HG03280 (cell line): Measurements from ENCODE around the gene ADAMTSL1.

Experiments used
- ATAC-seq: cut with Tn5 transposase; IDR thresholded peaks from one replicate; pipeline ENCODE4 v1.9.1; 2021; ENCODE audit warnings: mild to moderate bottlenecking, moderate library complexity; ENCODE audit not compliant: unreplicated experiment

The ADAMTSL1 gene

GRCh38 chr9:18888290-18888689 is 414.3 kb downstream of the ADAMTSL1 start:
- no peak for ATAC-seq

DNA sequence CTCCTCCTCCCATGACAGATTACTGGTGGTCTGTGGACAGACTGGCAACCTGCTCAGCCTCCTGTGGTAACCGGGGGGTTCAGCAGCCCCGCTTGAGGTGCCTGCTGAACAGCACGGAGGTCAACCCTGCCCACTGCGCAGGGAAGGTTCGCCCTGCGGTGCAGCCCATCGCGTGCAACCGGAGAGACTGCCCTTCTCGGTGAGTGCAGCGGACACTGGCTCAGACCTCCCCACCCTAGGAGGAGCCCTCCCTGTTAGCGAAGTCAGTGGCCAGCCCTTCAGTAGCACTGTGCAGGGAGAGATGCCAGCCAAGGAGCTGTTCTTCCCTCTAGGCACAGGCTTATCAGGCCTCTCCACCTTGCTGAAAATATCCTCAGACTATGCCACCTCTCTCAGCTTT is 415.6 kb downstream of the ADAMTSL1 start:
- ATAC-seq: no peak

GRCh38 chr9:18890372-18890771 is 416.4 kb downstream of the ADAMTSL1 start:
- peak; percentile 80 for ATAC-seq

- no peak for ATAC-seq
These were observed 418.2 kb downstream of the ADAMTSL1 start for GRCh38 chr9:18891946-18892670.

DNA sequence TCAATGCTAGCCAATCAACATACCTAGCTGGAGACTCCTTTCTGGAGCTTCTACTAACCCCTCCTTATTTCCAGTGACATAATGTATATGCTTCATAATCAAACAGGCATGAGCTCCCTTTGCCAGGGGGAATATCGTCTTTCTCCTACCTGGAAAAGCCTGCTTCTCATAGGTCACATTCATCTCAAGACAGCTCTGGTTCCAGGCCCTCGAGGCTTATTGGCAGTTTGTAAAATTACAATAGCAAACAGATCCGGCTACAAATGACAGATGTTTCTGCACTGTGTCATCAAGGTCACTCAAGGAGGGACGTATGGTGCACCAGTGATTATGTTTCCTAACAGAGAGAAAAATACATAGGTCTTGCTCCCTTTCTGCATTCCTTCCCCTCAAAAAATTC is 419.1 kb downstream of the ADAMTSL1 start:
- ATAC-seq: no peak

DNA sequence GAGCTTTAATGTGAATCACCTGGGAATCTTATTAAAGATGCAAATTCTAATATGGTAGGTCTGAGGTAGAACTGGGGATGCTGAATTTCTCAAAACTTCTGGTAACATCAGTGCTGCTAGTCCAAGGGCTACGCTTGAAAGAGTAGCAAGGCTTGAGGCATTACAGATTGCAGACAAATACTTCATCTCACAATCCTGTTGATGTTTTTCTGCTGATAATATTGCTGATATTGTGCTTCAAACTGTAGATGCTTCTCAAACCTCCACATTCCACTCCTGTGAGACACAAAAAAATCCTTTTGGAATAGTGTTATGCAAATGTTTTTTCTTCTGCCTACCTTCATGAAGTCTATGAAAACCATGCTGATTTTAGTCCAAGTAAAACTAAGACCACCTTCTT is 419.5 kb downstream of the ADAMTSL1 start:
- ATAC-seq: no peak

- ATAC-seq: no peak
These were observed 422.1 kb downstream of the ADAMTSL1 start for GRCh38 chr9:18896004-18896403.

GRCh38 chr9:18896531-18897179 is 422.7 kb downstream of the ADAMTSL1 start:
- no peak for ATAC-seq

GRCh38 chr9:18903450-18903849 is 429.5 kb downstream of the ADAMTSL1 start:
- ATAC-seq: no peak

DNA sequence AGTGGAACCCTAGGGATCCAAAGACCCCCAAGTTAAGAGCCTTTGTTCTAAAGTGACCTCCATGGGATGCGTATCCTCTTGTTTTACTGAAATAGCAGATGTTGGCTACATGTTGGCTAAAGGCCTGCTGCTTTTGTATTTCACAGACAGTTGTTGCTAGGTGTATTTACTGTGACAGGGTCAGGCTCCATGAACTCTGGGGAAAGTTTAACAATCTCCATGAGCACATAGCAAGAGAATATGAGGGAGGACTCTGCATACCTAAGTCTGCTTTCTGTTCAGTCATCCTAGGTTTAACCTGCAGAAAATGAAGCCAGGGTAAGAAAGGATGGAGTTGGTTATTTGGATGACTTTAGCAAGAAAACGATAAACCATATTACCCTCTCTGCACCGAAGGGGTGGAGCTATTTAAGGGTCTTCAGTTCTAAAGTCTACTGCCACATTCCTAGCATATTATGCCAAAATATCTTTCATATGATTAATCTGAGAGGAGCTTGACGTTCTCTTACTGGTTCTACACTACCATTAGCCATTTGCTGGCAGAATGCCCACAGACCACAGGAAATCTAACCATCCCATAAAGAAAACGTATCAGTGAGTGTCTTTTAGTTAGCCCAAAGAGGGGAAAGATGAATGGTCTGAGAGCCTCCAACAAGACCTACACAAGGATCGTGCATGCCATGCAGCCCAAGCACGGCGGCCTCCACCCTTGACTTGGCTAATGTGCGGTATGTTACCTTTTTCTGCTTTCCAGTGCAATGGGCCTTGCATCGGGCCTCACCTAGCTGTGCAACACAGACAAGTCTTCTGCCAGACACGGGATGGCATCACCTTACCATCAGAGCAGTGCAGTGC is 431.3 kb downstream of the ADAMTSL1 start:
- ATAC-seq: no peak

- ATAC-seq: no peak
These were observed 432.1 kb downstream of the ADAMTSL1 start for GRCh38 chr9:18905883-18906629.

GRCh38 chr9:18906656-18907395 is 432.9 kb downstream of the ADAMTSL1 start:
- ATAC-seq: no peak

- ATAC-seq: no peak
These were observed 434.1 kb downstream of the ADAMTSL1 start for GRCh38 chr9:18907927-18908625.

DNA sequence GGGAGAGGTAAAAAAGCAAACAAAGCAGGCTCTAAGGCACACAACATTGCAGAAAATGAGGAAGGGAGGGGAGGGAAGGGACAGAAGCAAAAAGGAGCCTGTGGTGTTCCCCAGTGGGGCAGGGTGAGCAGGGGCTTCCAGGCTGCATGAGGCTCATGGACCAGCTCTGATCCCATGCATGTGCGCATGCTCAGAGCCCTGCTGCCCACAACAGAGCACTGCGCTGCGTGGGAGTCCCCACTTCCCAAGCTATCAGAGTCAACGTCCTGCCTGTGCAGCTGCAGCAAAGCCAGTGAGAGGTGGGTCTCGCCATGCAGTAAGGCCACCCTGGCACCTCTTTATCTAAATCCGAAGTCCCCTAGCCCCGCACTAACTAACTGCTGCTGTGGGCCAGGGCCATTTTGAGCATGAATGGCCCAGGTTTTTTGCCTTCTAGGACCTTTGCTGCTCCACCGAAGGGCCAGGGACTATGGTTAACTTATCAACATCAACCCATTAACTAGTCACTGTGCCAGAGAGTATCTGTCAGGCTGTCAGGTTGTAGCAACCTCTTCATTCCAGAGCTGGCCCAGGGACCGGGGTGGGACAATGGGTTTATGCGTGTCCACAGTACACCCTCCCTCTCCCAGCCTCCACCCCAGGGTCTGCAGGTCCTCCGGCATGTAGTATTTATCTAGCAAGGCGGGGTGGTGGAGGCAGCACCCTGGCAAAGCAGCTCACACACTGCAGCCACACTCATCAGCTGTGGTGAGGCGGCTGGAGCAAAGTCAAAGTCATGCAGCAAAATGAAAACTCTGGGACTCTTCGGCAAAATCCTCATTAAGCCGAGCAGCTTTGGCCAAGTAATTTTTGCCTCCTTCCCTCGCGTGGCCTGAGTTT is 435.4 kb downstream of the ADAMTSL1 start:
- ATAC-seq: no peak

DNA sequence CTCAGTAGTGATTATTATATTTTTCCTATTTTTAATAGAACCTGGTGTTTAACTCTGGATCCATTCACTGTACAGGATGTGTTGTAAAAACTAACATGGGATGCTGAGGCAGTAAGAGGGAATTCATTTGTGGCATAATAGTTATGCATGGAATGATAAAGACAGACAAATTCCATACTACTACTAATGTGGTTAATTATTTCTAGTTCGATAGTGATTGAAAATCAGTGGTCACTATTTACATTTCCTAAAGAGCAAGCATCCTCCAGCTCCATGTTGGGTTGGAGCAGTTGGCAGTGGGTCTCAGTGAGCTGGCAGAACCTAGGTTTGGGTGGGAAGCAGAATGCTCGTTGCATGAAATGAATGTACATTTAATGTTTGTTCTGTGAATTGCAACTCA is 436.5 kb downstream of the ADAMTSL1 start:
- ATAC-seq: no peak

DNA sequence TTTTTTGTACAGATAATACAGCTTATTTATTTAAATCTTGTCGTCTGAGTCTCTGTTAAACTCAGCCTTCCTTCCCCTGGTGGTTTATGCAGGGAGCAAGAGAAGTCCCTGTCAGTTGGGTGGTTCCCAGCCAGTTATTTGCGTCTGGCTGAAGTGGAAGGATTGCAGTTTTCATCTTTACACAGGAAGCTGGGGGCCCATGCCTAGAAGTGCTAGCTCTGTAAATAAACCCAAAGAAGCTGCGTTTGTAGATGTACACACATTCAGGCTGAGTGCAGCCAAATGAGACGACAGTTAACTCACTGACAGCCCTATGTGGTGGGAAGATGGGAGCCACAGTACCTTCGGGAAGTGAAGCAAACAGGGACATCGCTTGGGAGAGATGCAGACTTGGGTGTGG is 437.0 kb downstream of the ADAMTSL1 start:
- no peak for ATAC-seq

DNA sequence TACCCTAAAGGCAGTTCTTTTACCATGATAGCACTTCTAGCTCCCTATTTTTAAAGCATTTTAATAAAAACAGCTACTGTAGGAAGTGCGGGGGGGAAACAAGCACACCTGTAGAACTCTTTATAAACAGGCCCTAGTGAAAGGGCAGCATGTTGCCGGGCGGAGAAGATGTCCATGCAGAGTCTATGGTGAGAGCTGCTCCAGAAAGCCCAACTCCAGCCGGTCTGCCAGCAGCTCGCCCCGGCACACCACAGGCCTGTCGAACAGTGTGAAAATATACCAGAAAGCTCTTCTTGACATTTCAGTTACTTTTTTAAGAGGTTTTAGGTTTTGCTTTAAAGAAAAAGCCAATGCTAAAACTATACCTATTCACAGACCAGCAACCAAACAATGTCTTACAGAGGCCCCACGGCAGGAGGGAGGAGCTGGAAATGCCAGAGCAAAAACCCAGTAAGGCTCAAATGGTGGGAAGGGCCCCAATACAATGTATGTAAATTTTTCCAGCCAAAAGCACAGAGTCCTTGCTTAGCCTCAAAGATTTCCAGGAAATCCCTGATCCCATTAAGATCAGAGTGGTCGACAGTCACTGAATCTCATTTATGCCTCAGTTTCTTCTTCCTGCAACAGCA is 437.9 kb downstream of the ADAMTSL1 start:
- ATAC-seq: no peak
